MV-4-11 (cell line): ENCODE measurements around the gene RIMS4.
"Not testable (repeated sequence)": the region's sequence is repeated elsewhere in the genome, so short reads cannot be mapped to it uniquely, and the experiment has no call there.

Source experiments
- DNase-seq: peaks from one replicate; lab custom pipeline; 2025; lab: John Stamatoyannopoulos, UW

Gene RIMS4

GRCh38 chr20:44795836-44796235 lies 14.5 kb downstream of the RIMS4 start:
- DNase-seq = no peak

GRCh38 chr20:44792796-44793195 lies 17.6 kb downstream of the RIMS4 start:
- DNase-seq = peak; percentile 42

GRCh38 chr20:44790638-44791393 lies 19.5 kb downstream of the RIMS4 start:
- DNase-seq = no peak

GRCh38 chr20:44788706-44789456 lies 21.5 kb downstream of the RIMS4 start:
- DNase-seq = no peak

GRCh38 chr20:44787299-44787698 lies 23.0 kb downstream of the RIMS4 start:
- no peak for DNase-seq

- DNase-seq = no peak
These were observed 24.6 kb downstream of the RIMS4 start for GRCh38 chr20:44785768-44786167.

GRCh38 chr20:44784688-44785087 lies 25.7 kb downstream of the RIMS4 start:
- no peak for DNase-seq

- DNase-seq = no peak
These were observed 28.6 kb downstream of the RIMS4 start for GRCh38 chr20:44781791-44782190.

- DNase-seq = no peak
These were observed 29.2 kb downstream of the RIMS4 start for GRCh38 chr20:44781118-44781517.

- peak; percentile 50 for DNase-seq
These were observed 30.1 kb downstream of the RIMS4 start for GRCh38 chr20:44780226-44780625.

- peak; percentile 32 for DNase-seq
These were observed 33.4 kb downstream of the RIMS4 start for GRCh38 chr20:44776980-44777379.

- DNase-seq = no peak
These were observed 37.1 kb downstream of the RIMS4 start for GRCh38 chr20:44773070-44773829.

- no peak for DNase-seq
These were observed 37.7 kb downstream of the RIMS4 start for GRCh38 chr20:44772636-44773035.

GRCh38 chr20:44771172-44771535 lies 39.2 kb downstream of the RIMS4 start:
- no peak for DNase-seq

GRCh38 chr20:44770484-44771171 lies 39.7 kb downstream of the RIMS4 start:
- DNase-seq = no peak

- DNase-seq = no peak
These were observed 40.9 kb downstream of the RIMS4 start for GRCh38 chr20:44769481-44769863.

- DNase-seq = no peak
These were observed 41.4 kb downstream of the RIMS4 start for GRCh38 chr20:44768854-44769480.

GRCh38 chr20:44768256-44768655 lies 42.1 kb downstream of the RIMS4 start:
- DNase-seq = no peak

GRCh38 chr20:44765701-44766347 lies 44.5 kb downstream of the RIMS4 start:
- no peak for DNase-seq

- no peak for DNase-seq
These were observed 45.3 kb downstream of the RIMS4 start for GRCh38 chr20:44765091-44765490.

GRCh38 chr20:44763798-44764197 lies 46.5 kb downstream of the RIMS4 start:
- not testable (repeated sequence) for DNase-seq
